Thoracic aorta (tissue), 2 donors: ENCODE results near the gene DAAM1. TPM values are rescaled to one million over a fixed set of nuclear protein-coding genes. Genes with fewer than 3 reads are reported as not detected.

Experiments
- ATAC-seq: fragments of 150-250 bp; one replicate; pipeline ENCODE4 v1.8.0; 2017; ENCODE audit warnings: low read depth; ENCODE audit not compliant: insufficient number of reproducible peaks, low FRiP score
- DNase-seq: peaks from one replicate; pipeline ENCODE4 v3.0.0-alpha.2; 2020; ENCODE audit warnings: low spot score
- H3K27ac ChIP-seq, 2 donors: fragments of 200-600 bp; sonication (generic); 1 replicate in 1 of 2; 2 replicates in 1 of 2; pipeline ENCODE4 v1.5.1; 2016; ENCODE audit warnings: mild to moderate bottlenecking in 2 of 2, moderate library complexity in 2 of 2
- H3K27me3 ChIP-seq: fragments of 200-600 bp; sonication (generic); replicated peaks from 2 replicates; pipeline ENCODE4 v1.6.0; 2016; ENCODE audit warnings: mild to moderate bottlenecking; ENCODE audit not compliant: insufficient read depth
- H3K36me3 ChIP-seq: fragments of 200-600 bp; sonication (generic); one replicate; pipeline ENCODE4 v1.5.1; 2016
- H3K4me1 ChIP-seq, 2 donors: fragments of 200-600 bp; sonication (generic); 1 replicate in 1 of 2; 2 replicates in 1 of 2; pipeline versions ENCODE4 v1.5.1 to v1.6.0; 2016; ENCODE audit warnings: low read depth in 2 of 2, mild to moderate bottlenecking in 1 of 2; ENCODE audit not compliant: control insufficient read depth in 1 of 2
- H3K4me3 ChIP-seq: fragments of 200-600 bp; sonication (generic); 2 replicates; pipeline ENCODE4 v1.5.1; 2016; ENCODE audit warnings: mild to moderate bottlenecking
- H3K9me3 ChIP-seq: fragments of 200-600 bp; sonication (generic); 2 replicates; pipeline ENCODE4 v1.5.1; 2016
- total RNA-seq, 2 donors: library from RNA; depleted of rRNA; stranded (reverse); fragments of >200 nt; gene quantifications; one replicate each; pipeline versions ENCODE4 v1.1.0 to v1.2.3, GENCODE V29; 2016
- TF ChIP-seq, protein P1 (sequence below): fragments of 200-600 bp; sonication (generic); IDR thresholded peaks from one replicate; pipeline ENCODE4 v1.5.1; 2019; ENCODE audit warnings: antibody characterized with exemption

DAAM1 gene
- total RNA-seq, 2 donors from 2014 or later, result 35.9 to 56.6 TPM

- Histone ChIP-seq H3K9me3 (no peaks in the 10 kb centered on the region), H3K36me3 (no peaks in the 10 kb centered on the region), H3K4me1 (peaks cover 29 to 74% of the 10 kb centered on the region in 2 donors), H3K4me3 (no peak overlapping the region), H3K27me3 (no peaks in the 10 kb centered on the region), H3K27ac (peak overlapping the region in 1 of 2 donors; percentile 2)
- ATAC-seq (no peak), DNase-seq (no peak)
- TF ChIP-seq, protein P1, sequence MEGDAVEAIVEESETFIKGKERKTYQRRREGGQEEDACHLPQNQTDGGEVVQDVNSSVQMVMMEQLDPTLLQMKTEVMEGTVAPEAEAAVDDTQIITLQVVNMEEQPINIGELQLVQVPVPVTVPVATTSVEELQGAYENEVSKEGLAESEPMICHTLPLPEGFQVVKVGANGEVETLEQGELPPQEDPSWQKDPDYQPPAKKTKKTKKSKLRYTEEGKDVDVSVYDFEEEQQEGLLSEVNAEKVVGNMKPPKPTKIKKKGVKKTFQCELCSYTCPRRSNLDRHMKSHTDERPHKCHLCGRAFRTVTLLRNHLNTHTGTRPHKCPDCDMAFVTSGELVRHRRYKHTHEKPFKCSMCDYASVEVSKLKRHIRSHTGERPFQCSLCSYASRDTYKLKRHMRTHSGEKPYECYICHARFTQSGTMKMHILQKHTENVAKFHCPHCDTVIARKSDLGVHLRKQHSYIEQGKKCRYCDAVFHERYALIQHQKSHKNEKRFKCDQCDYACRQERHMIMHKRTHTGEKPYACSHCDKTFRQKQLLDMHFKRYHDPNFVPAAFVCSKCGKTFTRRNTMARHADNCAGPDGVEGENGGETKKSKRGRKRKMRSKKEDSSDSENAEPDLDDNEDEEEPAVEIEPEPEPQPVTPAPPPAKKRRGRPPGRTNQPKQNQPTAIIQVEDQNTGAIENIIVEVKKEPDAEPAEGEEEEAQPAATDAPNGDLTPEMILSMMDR, result no peak
Observed at GRCh38 chr14:59207506-59207933, 19.1 kb downstream of the DAAM1 start.

DNA sequence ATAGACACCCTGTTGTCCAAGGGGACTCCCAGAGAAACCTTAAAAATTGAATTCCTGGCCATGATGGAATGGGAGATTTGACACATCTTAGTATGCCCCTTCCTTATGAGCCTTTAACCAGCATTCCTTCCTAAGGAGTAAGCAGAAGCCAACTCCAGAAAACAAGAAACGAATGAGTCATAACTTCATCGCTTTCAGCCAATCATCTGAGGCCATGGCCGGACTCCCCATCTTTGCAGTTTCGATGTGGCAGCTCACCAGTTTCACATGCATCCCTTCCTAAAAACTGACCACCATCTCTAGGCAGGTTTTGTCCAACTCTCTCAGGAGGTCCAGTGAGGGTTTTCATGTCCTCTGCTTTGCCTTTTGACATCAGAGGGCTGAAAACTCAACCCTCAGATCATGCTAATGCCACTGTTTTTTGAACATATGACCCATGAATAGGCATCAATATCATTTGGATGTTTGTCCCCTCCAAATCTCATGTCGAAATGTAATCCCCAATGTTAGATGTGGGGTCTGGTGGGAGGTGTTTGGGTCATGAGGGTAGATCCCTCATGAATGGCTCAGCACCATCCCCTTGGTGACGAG, 19.9 kb downstream of the DAAM1 start:
- Histone ChIP-seq H3K36me3 (no peaks in the 10 kb centered on the region), H3K27ac (peak overlapping the region; percentile 29 to 39), H3K27me3 (no peaks in the 10 kb centered on the region), H3K4me1 (peaks cover 29 to 78% of the 10 kb centered on the region in 2 donors), H3K9me3 (no peaks in the 10 kb centered on the region), H3K4me3 (peak overlapping the region; percentile 36)
- DNase-seq (no peak), ATAC-seq (peak; percentile 86)
- TF ChIP-seq, protein P1, result no peak

DNA sequence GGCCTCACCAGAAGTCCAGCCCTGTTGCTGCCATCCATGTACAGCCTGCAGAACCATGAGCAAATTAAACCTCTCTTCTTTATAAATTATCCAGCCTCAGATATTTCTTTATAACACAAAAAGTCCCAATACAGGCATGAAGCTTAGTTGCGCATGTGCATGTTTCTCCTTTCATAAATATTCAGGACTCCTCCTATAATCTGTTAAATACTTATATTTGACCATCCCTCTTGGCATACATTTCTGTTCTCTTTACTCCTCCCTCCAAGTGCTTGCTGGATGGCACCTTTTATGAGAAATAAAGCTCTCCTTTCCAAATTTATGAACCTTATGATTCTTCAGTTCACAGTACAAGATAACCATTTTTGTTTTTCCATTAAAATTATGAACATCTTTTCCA, 20.5 kb downstream of the DAAM1 start:
- ATAC-seq, result no peak
- H3K27me3 ChIP-seq, result no peaks in the 10 kb centered on the region
- no peaks in the 10 kb centered on the region for H3K9me3 ChIP-seq
- peaks cover 34 to 78% of the 10 kb centered on the region in 2 donors for H3K4me1 ChIP-seq
- H3K4me3 ChIP-seq, result no peak overlapping the region
- DNase-seq, result no peak
- no peaks in the 10 kb centered on the region for H3K36me3 ChIP-seq
- TF ChIP-seq, protein P1, result no peak
- H3K27ac ChIP-seq, result peak overlapping the region; percentile 29 to 39

DNA sequence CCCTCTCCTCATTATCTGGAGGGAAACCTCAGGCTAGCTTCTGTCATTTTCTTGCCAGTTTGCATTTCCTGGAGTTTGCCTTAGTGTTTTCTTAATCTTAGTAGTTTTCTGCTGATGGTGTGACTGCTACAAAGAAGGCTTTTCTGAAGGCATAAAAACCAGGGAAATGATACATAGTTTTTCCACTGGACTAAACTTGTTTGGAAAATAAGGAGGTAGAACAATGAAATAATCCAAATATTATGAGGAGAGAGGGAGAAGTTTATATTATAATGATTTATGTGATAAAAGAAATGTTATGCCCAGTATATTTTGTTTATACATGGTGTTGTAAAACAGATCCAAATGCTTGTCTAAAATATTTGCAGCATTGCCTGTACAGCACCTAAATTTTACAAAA, 22.2 kb downstream of the DAAM1 start:
- Histone ChIP-seq H3K4me3 (no peak overlapping the region), H3K27ac (no peak overlapping the region), H3K27me3 (no peaks in the 10 kb centered on the region), H3K4me1 (peaks cover 37 to 78% of the 10 kb centered on the region in 2 donors), H3K9me3 (no peaks in the 10 kb centered on the region), H3K36me3 (no peaks in the 10 kb centered on the region)
- ATAC-seq (no peak), DNase-seq (no peak)
- TF ChIP-seq, protein P1, result no peak

GRCh38 chr14:59213368-59214315, 25.2 kb downstream of the DAAM1 start:
- TF ChIP-seq, protein P1, result no peak
- H3K36me3 ChIP-seq, result no peaks in the 10 kb centered on the region
- H3K27me3 ChIP-seq, result no peaks in the 10 kb centered on the region
- DNase-seq (no peak), ATAC-seq (no peak)
- H3K9me3 ChIP-seq, result no peaks in the 10 kb centered on the region
- no peak overlapping the region for H3K4me3 ChIP-seq
- no peak overlapping the region for H3K27ac ChIP-seq
- H3K4me1 ChIP-seq, result peaks cover 37 to 87% of the 10 kb centered on the region in 2 donors
